K562 (cell line): ENCODE measurements around the gene DNAJC1. TPM values are rescaled to one million over a fixed set of nuclear protein-coding genes. Genes with fewer than 3 reads are reported as not detected.

Source experiments
- BCLAF1 ChIP-seq, 2 experiments: fragments of 450-650 bp in 1 of 2; IDR thresholded peaks; 2 replicates each; pipeline ENCODE4 v1.6.1; 2011 to 2017; ENCODE audit warnings: low read depth in 2 of 2, antibody characterized with exemption in 1 of 2, borderline replicate concordance in 1 of 2, low read length in 1 of 2, mild to moderate bottlenecking in 1 of 2, mixed read lengths in 1 of 2; ENCODE audit not compliant: control insufficient read depth in 1 of 2
- CBX2 ChIP-seq: fragments of 200-600 bp; sonication (generic); IDR thresholded peaks from one replicate; pipeline ENCODE4 v1.6.1; 2012; ENCODE audit warnings: mild to moderate bottlenecking, low read length, inconsistent platforms; ENCODE audit not compliant: insufficient read depth, poor library complexity, severe bottlenecking
- E2F5 ChIP-seq: sonication (generic); formaldehyde crosslinking; IDR thresholded peaks from 2 replicates; pipeline ENCODE4 v1.8.0; 2022; ENCODE audit warnings: mild to moderate bottlenecking, missing genetic modification reagents
- EP300 ChIP-seq: IDR thresholded peaks from 2 replicates; pipeline ENCODE4 v1.6.1; 2012; ENCODE audit warnings: low read length, improper control_type of control experiment
- FOXA3 ChIP-seq, 2 experiments: fragments of 450-650 bp in 1 of 2; sonication (generic) in 1 of 2; formaldehyde crosslinking; IDR thresholded peaks in 1 of 2; conservative IDR thresholded peaks in 1 of 2; 2 replicates each; pipeline versions ENCODE4 v1.4.0 to v1.8.0; 2020 to 2022; ENCODE audit warnings: mild to moderate bottlenecking in 2 of 2, missing genetic modification reagents in 1 of 2
- GTF2E2 ChIP-seq: fragments of 200-800 bp; sonication (Bioruptor generic); IDR thresholded peaks from 2 replicates; pipeline ENCODE4 v1.6.1; 2016; ENCODE audit warnings: missing genetic modification characterization, missing compliant biosample characterization
- NFE2L1 ChIP-seq: fragments of 450-650 bp; IDR thresholded peaks from 2 replicates; pipeline ENCODE4 v1.6.1; 2016; ENCODE audit warnings: missing genetic modification characterization, low read depth, mild to moderate bottlenecking, missing compliant biosample characterization, moderate library complexity, borderline replicate concordance
- TCFL5 ChIP-seq: fragments of 250-450 bp; sonication (Bioruptor Pico); conservative IDR thresholded peaks from 2 replicates; pipeline ENCODE4 v1.6.1; 2021; ENCODE audit warnings: mild to moderate bottlenecking, moderate library complexity, matching md5 sums
- ZNF212 ChIP-seq: fragments of 450-650 bp; formaldehyde crosslinking; IDR thresholded peaks from 2 replicates; pipeline ENCODE4 v1.4.0; 2020; ENCODE audit warnings: mild to moderate bottlenecking
- ZNF217 ChIP-seq: sonication (generic); formaldehyde crosslinking; IDR thresholded peaks from 2 replicates; pipeline ENCODE4 v1.8.0; 2022; ENCODE audit warnings: mild to moderate bottlenecking, missing genetic modification reagents
- ZNF592 ChIP-seq: fragments of 450-650 bp; IDR thresholded peaks from 2 replicates; pipeline ENCODE4 v1.6.1; 2017; ENCODE audit warnings: antibody characterized with exemption, mild to moderate bottlenecking
- polyA plus RNA-seq, 8 experiments: library from polyadenylated mRNA; depleted of rRNA in 4 of 8; stranded (reverse) in 5 of 8; unstranded in 3 of 8; fragments of >200 nt; fragmentation: Nextera tagmentation in 2 of 8; fragmentation: Illumina TruSeq in 1 of 8; extraction: Ambion mirVana in 2 of 8; extraction: Trizol in 1 of 8; gene quantifications; 2 replicates each; pipeline versions ENCODE4 v1.2.1 to v1.2.3, GENCODE V29; 2011 to 2014; ENCODE audit warnings: inconsistent platforms in 1 of 8, missing spikeins in 1 of 8
- total RNA-seq, 7 experiments: library from RNA; depleted of rRNA in 6 of 7; stranded (reverse); fragments of >200 nt in 6 of 7; fragmentation: Illumina TruSeq in 2 of 7; extraction: Trizol in 2 of 7; gene quantifications; 2 replicates each; pipeline versions ENCODE4 v1.2.1 to v1.2.3, GENCODE V29; 2011 to 2021; ENCODE audit warnings: low replicate concordance in 1 of 7
- TF ChIP-seq, protein P1 (sequence below): sonication (generic); formaldehyde crosslinking; IDR thresholded peaks from 2 replicates; pipeline ENCODE4 v1.8.1; 2023; ENCODE audit warnings: mild to moderate bottlenecking, missing genetic modification reagents
- TF ChIP-seq, protein P2 (sequence below): fragments of 450-650 bp; IDR thresholded peaks from 2 replicates; pipeline ENCODE4 v1.6.1; 2014; ENCODE audit warnings: low read depth, mild to moderate bottlenecking, moderate library complexity, borderline replicate concordance

The DNAJC1 gene
- total and polyA plus RNA-seq, 9 of the 15 experiments (the other 6 are each of a cell fraction or from before 2014, with no cell fraction given), result 5.4 to 77.6 (median 40.3) TPM

- TF ChIP-seq, protein P1, sequence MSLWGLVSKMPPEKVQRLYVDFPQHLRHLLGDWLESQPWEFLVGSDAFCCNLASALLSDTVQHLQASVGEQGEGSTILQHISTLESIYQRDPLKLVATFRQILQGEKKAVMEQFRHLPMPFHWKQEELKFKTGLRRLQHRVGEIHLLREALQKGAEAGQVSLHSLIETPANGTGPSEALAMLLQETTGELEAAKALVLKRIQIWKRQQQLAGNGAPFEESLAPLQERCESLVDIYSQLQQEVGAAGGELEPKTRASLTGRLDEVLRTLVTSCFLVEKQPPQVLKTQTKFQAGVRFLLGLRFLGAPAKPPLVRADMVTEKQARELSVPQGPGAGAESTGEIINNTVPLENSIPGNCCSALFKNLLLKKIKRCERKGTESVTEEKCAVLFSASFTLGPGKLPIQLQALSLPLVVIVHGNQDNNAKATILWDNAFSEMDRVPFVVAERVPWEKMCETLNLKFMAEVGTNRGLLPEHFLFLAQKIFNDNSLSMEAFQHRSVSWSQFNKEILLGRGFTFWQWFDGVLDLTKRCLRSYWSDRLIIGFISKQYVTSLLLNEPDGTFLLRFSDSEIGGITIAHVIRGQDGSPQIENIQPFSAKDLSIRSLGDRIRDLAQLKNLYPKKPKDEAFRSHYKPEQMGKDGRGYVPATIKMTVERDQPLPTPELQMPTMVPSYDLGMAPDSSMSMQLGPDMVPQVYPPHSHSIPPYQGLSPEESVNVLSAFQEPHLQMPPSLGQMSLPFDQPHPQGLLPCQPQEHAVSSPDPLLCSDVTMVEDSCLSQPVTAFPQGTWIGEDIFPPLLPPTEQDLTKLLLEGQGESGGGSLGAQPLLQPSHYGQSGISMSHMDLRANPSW (CRISPR knock-in tag), result no peak
- TF ChIP-seq E2F5 (CRISPR knock-in tag) (no peak), NFE2L1 (tag) (no peak), TCFL5 (no peak), EP300 (peak; percentile 93), BCLAF1 (IDR thresholded peaks at IDR 0.05; ENCODE audit: borderline replicate concordance in 1 of 2, control insufficient read depth in 1 of 2, low read depth in 2 of 2, low read length in 1 of 2) (peak in 1 of 2 experiments; percentile 81; a peak in 1 of 4 replicates), ZNF217 (no peak), ZNF212 (CRISPR knock-in tag) (no peak), GTF2E2 (tag) (no peak), ZNF592 (no peak), CBX2 (no peak), FOXA3 (CRISPR knock-in tag; conservative IDR thresholded peaks at IDR 0.05 in 1 of 2, IDR thresholded peaks at IDR 0.05 in 1 of 2) (no peak)
- TF ChIP-seq, protein P2, sequence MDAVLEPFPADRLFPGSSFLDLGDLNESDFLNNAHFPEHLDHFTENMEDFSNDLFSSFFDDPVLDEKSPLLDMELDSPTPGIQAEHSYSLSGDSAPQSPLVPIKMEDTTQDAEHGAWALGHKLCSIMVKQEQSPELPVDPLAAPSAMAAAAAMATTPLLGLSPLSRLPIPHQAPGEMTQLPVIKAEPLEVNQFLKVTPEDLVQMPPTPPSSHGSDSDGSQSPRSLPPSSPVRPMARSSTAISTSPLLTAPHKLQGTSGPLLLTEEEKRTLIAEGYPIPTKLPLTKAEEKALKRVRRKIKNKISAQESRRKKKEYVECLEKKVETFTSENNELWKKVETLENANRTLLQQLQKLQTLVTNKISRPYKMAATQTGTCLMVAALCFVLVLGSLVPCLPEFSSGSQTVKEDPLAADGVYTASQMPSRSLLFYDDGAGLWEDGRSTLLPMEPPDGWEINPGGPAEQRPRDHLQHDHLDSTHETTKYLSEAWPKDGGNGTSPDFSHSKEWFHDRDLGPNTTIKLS, result peak; percentile 33; the same call in 1 of the 2 replicates
Observed at GRCh38 chr10:21807180-21807579, 196.3 kb downstream of the DNAJC1 start (continued).
